AG04450 (cell line): ENCODE results near the gene CLDN5. TPM values are rescaled to one million over a fixed set of nuclear protein-coding genes. Genes with fewer than 3 reads are reported as not detected.

ENCODE experiments used
- CTCF ChIA-PET: fragments of 300-600, 350-600 bp; formaldehyde crosslinking; extraction: SDS; loops from one replicate; lab custom pipeline; 2022; ENCODE audit warnings: antibody characterized with exemption, inconsistent platforms; lab: Charles Lee
- POLR2A ChIA-PET: fragments of 350-600 bp; formaldehyde crosslinking; extraction: SDS; loops from one replicate; lab custom pipeline; 2021; ENCODE audit warnings: antibody characterized with exemption, inconsistent platforms; lab: Yijun Ruan, JAX
- DNase-seq: peaks from one replicate; pipeline ENCODE4 v3.0.0-alpha.2; 2011; ENCODE audit warnings: low read depth, low spot score
- H3K27ac ChIP-seq: one replicate; pipeline ENCODE4 v1.5.1; 2012; ENCODE audit warnings: low read depth, low read length, control low read depth
- H3K27me3 ChIP-seq: one replicate; pipeline ENCODE4 v1.6.0; 2012; ENCODE audit warnings: low read length; ENCODE audit not compliant: control insufficient read depth, insufficient read depth
- H3K4me3 ChIP-seq: 2 replicates; pipeline ENCODE4 v1.5.1; 2011; ENCODE audit warnings: mild to moderate bottlenecking, low read depth, low read length, control low read depth
- H3K9me3 ChIP-seq: 2 replicates; pipeline ENCODE4 v1.5.1; 2012; ENCODE audit warnings: low read length; ENCODE audit not compliant: control insufficient read depth, insufficient read depth
- CTCF ChIP-seq: IDR thresholded peaks from 2 replicates; pipeline ENCODE4 v1.5.1; 2011; ENCODE audit warnings: low read depth, low read length, control low read depth, inconsistent platforms
- polyA plus RNA-seq: library from polyadenylated mRNA; depleted of rRNA; stranded (reverse); fragments of >200 nt; gene quantifications from 2 replicates; pipeline ENCODE4 v1.2.3, GENCODE V29; 2011

The CLDN5 gene
- polyA plus RNA-seq, 1 experiment = not detected

- POLR2A ChIA-PET = no interaction called here
- no peak for TF ChIP-seq CTCF
- CTCF ChIA-PET = no interaction called here
- H3K27me3 ChIP-seq = peaks cover 26% of the 10 kb centered on the region
- H3K9me3 ChIP-seq = no peaks in the 10 kb centered on the region; the same call in 1 of the 2 replicates
- DNase-seq = no peak
- H3K4me3 ChIP-seq = no peak overlapping the region
- H3K27ac ChIP-seq = no peak overlapping the region
Measured at GRCh38 chr22:19526076-19526701, 2.0 kb upstream of the CLDN5 start.

DNA sequence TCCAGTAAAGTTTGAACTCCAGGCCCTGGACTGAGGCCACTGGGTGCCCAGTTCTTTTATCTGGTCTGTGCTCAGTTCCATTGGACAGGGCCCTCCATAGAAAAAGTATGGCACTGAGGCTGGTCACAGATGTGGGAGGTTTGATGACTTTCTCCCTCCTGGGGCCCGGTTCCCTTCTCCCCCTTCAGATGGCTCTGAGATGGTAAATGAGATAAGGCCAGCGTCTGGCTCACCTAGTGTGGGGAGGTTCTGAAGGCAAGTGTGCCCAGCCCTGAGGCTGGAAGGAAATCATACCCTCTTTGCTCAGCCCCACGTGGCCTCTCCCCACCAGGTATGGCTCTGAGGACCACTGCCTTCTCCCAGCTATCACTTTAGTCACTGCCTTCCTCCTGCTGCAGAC lies 1.5 kb upstream of the CLDN5 start:
- Histone ChIP-seq H3K4me3 (no peak overlapping the region), H3K27me3 (peaks cover 25% of the 10 kb centered on the region), H3K27ac (no peak overlapping the region), H3K9me3 (no peaks in the 10 kb centered on the region; the same call in 1 of the 2 replicates)
- no peak for TF ChIP-seq CTCF
- DNase-seq = no peak
- POLR2A ChIA-PET = no interaction called here
- CTCF ChIA-PET = no interaction called here

GRCh38 chr22:19525116-19525660 lies 978 bp upstream of the CLDN5 start:
- no peak for DNase-seq
- TF ChIP-seq CTCF = no peak
- CTCF ChIA-PET = no interaction called here
- H3K27me3 ChIP-seq = peaks cover 23% of the 10 kb centered on the region
- no peak overlapping the region for H3K27ac ChIP-seq
- H3K4me3 ChIP-seq = no peak overlapping the region
- no peaks in the 10 kb centered on the region; the same call in 1 of the 2 replicates for H3K9me3 ChIP-seq
- POLR2A ChIA-PET = no interaction called here

DNA sequence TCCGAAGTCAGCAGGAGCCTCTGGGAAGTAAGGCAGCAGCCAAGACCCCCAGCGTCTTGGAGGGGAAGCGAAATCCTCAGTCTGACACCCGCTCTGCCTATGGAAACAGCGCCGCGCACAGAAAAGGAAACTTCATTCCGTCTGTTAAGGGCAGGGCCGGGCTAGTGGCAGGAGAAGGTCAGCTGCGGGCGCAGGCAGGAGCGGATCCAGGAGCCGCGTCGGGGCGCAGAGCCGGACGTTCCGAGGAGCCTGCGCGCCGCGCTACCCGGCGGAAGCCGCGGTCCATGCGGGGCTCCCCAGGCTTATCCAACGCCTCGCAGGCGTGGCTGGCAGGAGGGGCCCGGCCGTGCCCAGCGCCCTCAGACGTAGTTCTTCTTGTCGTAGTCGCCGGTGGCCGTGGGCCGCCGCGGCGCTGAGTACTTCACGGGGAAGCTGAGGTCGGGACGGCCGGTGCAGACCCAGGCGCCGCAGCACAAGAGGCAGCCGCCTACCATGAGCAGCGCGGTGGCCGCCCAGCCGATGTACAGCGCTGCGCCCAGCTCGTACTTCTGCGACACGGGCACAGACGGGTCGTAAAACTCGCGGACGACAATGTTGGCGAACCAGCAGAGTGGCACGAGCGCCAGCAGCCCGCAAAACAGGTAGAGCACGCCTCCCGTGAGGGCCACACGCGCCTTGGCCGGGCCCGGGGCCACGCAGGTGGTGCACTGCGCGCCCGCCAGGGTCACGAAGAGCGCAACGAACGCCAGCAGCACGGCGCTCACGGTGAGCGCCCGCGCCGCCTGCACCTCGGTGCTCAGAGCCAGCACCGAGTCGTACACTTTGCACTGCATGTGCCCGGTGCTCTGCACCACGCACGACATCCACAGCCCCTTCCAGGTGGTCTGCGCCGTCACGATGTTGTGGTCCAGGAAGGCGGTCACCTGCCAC lies 705 bp downstream of the CLDN5 start:
- peak overlapping the region; percentile 42 for H3K4me3 ChIP-seq
- DNase-seq = no peak
- peaks cover 23% of the 10 kb centered on the region for H3K27me3 ChIP-seq
- H3K9me3 ChIP-seq = no peaks in the 10 kb centered on the region; the same call in 1 of the 2 replicates
- TF ChIP-seq CTCF = no peak
- no peak overlapping the region for H3K27ac ChIP-seq
- ChIA-PET CTCF (no interaction called here), POLR2A (no interaction called here)
